Measurements from ENCODE around the gene GLUD2.

GLUD2 gene

GRCh38 chrX:121085612-121086010 lies 38.2 kb downstream of the GLUD2 start:
- Histone ChIP-seq H3K18ac (ENCODE audit: low read depth in 1 of 2, low read length in 2 of 2) (no peak overlapping the region), H3K4ac (ENCODE audit: low read depth in 1 of 2, low read length in 2 of 2) (no peak overlapping the region), H4K91ac (ENCODE audit: low read length) (no peak overlapping the region), H2BK120ac (ENCODE audit: low read depth, low read length) (no peak overlapping the region), H3K79me1 (replicated peaks; ENCODE audit: low read length, poor library complexity, severe bottlenecking) (no peaks in the 10 kb centered on the region), H3K36me3 (ENCODE audit: control insufficient read depth in 1 of 2, insufficient read depth in 2 of 2, low read depth in 1 of 2, low read length in 2 of 2) (no peaks in the 10 kb centered on the region), H4K8ac (ENCODE audit: low read length) (no peak overlapping the region), H3K4me1 (ENCODE audit: control insufficient read depth, insufficient read depth, low read depth, low read length) (no peaks in the 10 kb centered on the region), H3K9ac (ENCODE audit: low read length) (no peak overlapping the region), H3K4me2 (ENCODE audit: low read length, poor library complexity, severe bottlenecking) (no peak overlapping the region), H2BK15ac (ENCODE audit: low read depth, poor library complexity, severe bottlenecking) (no peak overlapping the region), H2BK5ac (ENCODE audit: low read depth, low read length, poor library complexity, severe bottlenecking) (no peak overlapping the region), H3K14ac (ENCODE audit: low read length in 2 of 2) (no peak overlapping the region), H3K9me3 (ENCODE audit: control insufficient read depth, low read length) (no peaks in the 10 kb centered on the region), H3K27ac (ENCODE audit: low read length, poor library complexity, severe bottlenecking) (no peak overlapping the region), H3K4me3 (ENCODE audit: insufficient read depth in 1 of 2, low read depth in 1 of 2, low read length in 2 of 2) (no peak overlapping the region), H3K27me3 (ENCODE audit: control insufficient read depth in 1 of 2, insufficient read depth in 1 of 2, low read length in 2 of 2) (no peaks in the 10 kb centered on the region), H2AFZ (ENCODE audit: low read depth, low read length) (no peak overlapping the region), H2AK5ac (ENCODE audit: low read length, severe bottlenecking) (no peak overlapping the region), H2BK12ac (ENCODE audit: low read length in 2 of 2) (no peak overlapping the region), H3K23ac (ENCODE audit: low read length in 2 of 2) (no peak overlapping the region)
- WGBS = 0% methylated on average over 1 of the region's 2 CpGs
- DNase-seq = no peak

- Histone ChIP-seq H3K27ac (ENCODE audit: low read length, poor library complexity, severe bottlenecking) (no peak overlapping the region), H2BK15ac (ENCODE audit: low read depth, poor library complexity, severe bottlenecking) (no peak overlapping the region), H2BK5ac (ENCODE audit: low read depth, low read length, poor library complexity, severe bottlenecking) (no peak overlapping the region), H3K14ac (ENCODE audit: low read length in 2 of 2) (no peak overlapping the region), H3K79me1 (replicated peaks; ENCODE audit: low read length, poor library complexity, severe bottlenecking) (no peaks in the 10 kb centered on the region), H2BK120ac (ENCODE audit: low read depth, low read length) (no peak overlapping the region), H3K27me3 (ENCODE audit: control insufficient read depth in 1 of 2, insufficient read depth in 1 of 2, low read length in 2 of 2) (no peaks in the 10 kb centered on the region), H3K23ac (ENCODE audit: low read length in 2 of 2) (no peak overlapping the region), H3K18ac (ENCODE audit: low read depth in 1 of 2, low read length in 2 of 2) (no peak overlapping the region), H3K36me3 (ENCODE audit: control insufficient read depth in 1 of 2, insufficient read depth in 2 of 2, low read depth in 1 of 2, low read length in 2 of 2) (no peaks in the 10 kb centered on the region), H3K4me1 (ENCODE audit: control insufficient read depth, insufficient read depth, low read depth, low read length) (no peaks in the 10 kb centered on the region), H4K91ac (ENCODE audit: low read length) (no peak overlapping the region), H3K4me3 (ENCODE audit: insufficient read depth in 1 of 2, low read depth in 1 of 2, low read length in 2 of 2) (no peak overlapping the region), H4K8ac (ENCODE audit: low read length) (no peak overlapping the region), H3K9ac (ENCODE audit: low read length) (no peak overlapping the region), H2AFZ (ENCODE audit: low read depth, low read length) (no peak overlapping the region), H3K4ac (ENCODE audit: low read depth in 1 of 2, low read length in 2 of 2) (no peak overlapping the region), H2AK5ac (ENCODE audit: low read length, severe bottlenecking) (no peak overlapping the region), H2BK12ac (ENCODE audit: low read length in 2 of 2) (no peak overlapping the region), H3K9me3 (ENCODE audit: control insufficient read depth, low read length) (no peaks in the 10 kb centered on the region), H3K4me2 (ENCODE audit: low read length, poor library complexity, severe bottlenecking) (no peak overlapping the region)
- WGBS = 28% methylated on average over 1 of the region's 2 CpGs
- DNase-seq = no peak
These were observed 45.6 kb downstream of the GLUD2 start for GRCh38 chrX:121093011-121093410.

Measured in mesenchymal stem cell (in vitro differentiated cells and primary cell).